Endothelial cell of hepatic sinusoid (primary cell): ENCODE measurements around the gene MAP4K1.

Source experiments
- in situ Hi-C: cut with HindIII; loops from 2 replicates; pipeline ENCODE4 v1.10.0; 2017; ENCODE audit warnings: low sequenced_read_pairs

MAP4K1 gene

DNA sequence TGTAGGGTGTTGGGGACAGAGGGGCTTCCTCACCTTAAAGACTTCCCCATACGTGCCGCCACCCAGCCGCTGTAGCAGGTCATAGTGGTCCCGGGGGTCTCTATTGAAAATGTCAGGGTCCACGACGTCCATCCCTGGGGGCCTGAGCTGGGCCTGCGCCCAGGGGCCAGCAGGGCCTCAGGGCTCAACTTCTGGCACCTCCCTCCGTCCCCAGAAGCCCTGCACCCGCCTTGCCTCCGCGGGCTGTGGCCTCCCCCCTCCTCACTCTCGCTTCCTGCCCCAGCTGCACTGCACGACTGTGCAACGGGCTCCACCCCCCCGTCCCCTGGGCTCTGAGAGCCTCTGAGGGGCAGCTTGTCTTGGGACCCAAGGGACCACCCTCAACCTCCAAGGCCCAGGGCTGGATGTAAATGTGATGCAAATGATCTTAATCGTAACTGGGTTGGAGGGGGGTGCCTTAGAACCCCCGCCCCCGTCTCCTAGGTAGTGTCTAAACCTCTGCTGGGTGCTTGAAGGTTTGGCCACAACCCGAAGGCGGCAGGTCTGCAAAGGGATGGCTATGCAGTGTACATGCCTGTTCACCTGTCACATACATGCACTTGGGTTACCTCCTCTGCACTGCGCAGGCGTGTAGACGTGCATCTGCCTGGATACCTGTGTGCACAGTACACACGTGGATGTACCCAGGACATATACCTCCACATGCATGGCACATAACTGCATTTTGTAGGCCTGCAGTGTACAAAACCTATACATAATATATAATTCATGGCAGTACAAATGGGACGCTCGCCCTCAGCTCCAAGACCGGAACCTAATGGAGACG, at the start of gene MAP4K1:
MAP4K1 (minus strand) TSS at position 190 of the 826 bp plus-strand sequence; CDS start at position 132, 58 bp downstream.
- in situ Hi-C loops, result no loop called here

DNA sequence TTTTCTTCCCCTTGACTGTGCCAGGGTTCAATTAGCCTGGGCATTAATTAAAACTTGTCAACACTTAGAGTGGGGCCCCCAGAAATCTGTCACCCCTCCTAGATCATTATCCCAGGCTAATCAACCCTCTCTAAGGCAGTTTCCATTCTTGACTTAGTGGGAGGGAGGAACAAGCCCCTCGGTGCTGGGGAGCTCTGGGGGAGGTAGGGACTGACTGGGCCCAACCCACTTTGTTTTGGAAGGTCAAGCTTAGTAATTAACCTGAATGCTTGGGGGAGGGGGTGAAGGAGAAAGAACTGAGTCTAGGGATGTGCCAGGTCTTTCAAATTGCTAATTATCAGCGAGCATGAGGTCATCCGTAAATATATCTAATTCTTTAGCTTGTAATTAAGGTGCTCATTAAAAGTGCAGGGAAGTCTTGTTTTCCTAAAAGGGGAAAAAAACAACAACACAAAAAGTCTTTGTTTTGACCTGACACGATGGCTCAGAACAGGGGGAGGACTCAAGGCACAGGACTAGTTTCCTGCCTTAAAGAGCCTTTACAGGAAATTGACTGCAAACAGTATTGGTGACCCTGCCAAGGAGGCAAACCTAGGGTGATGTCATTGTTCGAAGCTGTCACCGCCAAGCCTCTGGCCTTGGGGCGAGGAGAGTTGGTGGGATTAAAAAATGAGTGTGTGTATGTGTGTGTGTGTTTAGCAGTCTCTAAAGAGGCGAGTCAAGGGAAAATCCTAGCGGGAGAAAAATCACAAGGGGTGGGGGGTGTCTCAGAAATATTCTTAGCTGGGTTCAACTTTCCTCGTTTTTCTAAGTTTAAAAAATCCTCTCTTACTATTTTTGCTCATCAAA, 49.1 kb upstream of the MAP4K1 start:
- in situ Hi-C loops, result no loop called here

DNA sequence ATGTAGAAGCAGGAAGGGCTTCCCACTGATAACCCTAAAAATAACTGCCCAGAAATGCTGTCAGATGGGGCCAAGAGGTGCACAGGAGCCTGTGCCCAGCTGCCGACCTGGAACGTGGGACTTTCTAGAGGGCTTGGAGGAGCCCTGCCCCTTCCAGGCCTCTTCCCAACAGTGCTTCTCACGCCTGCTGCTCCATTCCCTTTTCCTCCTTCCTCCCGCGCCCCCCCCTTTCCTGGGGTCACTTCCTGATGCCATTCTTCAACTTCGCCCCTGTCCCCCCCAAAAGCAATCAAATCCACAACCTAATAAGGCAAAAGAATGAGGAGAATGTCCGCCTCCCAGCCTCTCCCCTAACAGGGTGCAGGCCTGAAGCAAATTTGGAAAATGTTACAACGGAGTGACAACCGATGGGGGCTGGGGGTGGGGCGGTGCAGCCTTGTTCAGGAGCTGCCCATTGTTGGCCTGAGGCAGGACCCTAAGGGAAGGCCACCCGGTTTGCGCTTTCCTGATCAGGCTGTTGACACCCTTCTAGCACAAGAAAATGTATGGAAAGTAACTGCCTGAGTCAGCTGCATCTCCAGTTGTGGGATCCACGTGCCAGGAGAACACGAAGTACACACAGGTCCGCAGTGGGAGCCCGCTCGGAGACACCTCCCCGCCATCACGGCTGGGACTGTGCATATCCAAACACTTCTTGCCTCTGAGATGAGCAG, 48.4 kb upstream of the MAP4K1 start:
- in situ Hi-C loops, result no loop called here

DNA sequence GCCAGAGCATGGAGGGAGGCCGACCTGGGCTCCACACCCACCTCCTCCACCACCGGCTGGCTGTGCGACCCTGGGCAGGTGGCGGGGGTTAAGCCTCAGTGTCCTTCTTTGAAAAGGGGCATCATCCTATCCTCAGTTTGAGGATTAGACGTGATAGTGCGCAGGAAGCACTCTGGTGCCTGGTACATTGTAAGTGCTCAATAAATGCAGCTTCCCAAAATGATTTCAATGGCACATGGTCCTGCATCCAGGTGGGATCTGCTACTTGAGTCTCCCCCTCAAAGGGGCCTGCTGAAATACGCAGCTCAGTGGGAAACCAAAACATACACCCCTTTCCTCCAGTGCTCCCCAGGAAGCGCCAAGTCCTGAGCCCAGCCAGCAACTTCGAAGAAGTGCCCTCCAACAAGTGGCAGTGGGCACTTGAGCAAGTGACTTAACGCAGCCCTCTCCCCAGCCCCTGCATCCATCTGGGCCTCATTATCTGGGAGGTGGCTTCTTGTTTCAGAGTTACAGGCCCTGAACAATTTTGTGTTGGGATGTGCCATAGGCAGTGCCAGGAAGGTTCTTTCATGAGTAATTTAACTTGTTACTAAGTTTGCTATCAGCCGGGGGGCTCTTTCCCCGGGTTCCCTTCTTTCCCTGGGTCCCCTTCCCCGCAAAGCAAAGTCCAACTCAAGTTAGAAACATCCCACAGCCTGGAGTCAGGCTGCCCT, 47.6 kb upstream of the MAP4K1 start:
- in situ Hi-C loops, result no loop called here

DNA sequence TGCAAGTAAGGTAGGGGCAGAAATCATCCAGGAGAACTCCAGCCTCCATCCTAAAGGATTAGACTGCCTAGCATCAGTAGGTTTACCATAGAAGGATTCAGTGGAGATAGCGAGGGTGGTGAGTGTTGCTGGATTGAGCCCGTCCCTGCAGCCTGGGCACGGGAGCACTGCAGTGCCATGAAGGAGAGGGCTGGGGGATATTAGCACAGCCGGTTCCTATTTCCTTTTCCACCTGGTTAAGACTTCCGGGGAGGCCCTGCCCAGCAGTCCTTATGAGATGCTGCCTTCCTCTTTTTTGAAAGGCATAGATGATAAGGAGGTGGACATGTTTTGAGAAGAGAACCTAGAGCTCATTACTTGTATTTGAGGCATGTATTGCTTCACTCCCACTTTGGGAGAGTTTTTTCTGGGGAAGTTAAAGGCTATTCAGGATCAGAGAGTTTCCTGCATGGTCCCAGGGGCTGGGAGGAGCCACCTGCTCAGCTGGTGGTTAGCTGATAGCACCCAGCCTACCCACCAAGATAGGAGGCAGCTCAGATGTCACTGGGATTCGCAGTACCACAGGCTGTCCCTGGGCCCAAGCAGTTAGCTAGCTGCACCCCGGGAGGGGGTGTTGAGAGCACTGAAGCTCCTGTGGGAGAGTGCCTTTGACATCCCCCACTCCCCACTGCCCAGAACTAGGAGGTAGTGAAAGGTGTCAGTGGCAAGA, 46.9 kb upstream of the MAP4K1 start:
- in situ Hi-C loops, result no loop called here

DNA sequence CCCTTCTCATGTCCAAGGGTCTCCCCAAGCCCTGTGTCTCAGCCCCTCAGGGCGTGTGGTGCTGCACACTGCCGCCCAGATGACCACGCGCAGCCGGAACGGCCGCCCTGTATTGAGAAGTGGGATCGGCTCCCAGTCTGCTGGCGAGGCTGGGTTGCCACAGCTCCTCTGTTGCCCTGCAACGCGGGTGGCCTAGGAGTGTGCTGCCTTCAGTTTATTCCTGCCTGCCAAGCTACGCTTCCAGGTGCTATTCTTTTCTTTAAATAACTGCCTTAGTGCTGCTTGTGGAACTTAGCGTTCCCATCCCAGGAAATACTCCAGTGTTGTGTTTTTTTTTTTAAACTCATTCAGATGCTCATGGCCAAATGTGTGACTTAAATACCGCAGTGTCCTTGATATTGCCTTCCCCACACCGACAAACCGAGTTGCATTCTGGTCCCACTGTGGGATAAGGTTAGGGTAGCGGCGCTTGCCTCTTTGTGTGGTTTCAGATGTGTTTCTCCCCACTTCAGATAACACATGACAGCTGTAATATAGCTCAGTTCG, 46.3 kb upstream of the MAP4K1 start:
- in situ Hi-C loops, result no loop called here

DNA sequence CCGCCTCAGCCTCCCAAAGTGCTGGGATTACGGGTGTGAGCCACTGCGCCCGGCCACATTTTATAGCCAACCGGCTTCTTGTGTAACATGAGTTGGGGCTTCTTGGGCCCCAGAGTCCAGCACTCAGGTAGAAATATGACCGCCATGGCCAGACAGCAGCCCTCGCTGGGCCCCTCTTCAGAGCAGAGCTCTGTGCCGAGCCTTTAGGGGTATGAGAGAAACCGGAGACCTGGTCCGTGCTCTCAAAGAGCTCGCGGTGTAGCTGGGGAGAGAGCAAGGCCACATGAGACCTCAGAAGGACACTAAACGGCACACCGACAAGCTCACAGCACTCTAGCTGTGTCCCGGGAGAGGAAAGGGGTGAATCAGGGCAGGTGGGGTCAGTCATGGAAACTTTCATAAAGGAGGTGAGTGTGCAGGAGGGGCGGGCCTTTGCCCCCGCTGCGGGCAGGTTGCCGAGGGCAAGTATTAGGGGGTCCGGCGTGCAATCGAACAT, 45.5 kb upstream of the MAP4K1 start:
- in situ Hi-C loops, result no loop called here

DNA sequence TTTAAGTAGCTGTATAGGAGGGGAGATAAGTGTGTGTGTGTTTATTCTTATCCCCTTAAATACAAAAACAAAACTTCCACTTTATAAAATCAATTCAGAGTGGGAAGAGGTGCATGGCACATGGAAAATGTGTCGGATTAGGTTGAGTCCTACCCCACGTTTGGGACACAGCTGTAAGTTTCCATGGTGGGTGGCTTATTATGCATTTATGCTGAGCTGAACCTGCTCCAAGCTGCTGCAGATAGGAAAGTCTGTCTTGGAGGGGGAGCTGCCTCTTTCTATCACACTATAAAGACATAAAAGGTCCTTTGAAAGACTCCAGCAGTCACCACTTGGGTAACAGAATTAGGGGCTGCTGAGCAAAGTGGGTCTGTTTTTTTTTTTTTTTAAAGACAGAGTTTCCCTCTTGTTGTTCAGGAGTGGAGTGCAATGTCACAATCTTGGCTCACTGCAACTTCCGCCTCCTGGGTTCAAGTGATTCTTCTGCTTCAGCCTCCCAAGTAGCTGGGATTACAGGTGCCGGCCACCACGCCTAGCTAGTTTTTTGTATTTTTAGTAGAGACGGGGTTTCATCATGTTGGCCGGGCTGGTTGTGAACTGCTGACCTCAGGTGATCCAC, 44.9 kb upstream of the MAP4K1 start:
- in situ Hi-C loops, result no loop called here

DNA sequence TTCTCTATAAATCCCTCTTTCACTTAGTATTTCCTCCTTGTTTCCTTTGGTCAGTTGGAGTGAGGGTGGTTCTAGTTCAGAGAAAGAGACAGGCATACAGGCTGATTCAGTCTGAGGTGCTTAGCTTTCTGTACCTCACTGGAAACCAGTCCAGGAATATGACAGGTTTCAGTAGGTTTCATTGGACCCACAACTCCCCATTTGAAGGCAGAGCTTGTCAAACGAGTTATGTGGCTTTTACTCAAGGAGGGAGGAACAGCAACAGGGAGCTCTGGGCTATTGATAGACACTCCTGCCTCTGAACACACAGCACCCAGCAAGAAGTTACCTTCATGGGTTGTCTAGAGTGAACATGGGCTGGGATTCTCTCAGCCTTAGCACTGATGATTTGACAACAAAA, 44.2 kb upstream of the MAP4K1 start:
- in situ Hi-C loops, result no loop called here

DNA sequence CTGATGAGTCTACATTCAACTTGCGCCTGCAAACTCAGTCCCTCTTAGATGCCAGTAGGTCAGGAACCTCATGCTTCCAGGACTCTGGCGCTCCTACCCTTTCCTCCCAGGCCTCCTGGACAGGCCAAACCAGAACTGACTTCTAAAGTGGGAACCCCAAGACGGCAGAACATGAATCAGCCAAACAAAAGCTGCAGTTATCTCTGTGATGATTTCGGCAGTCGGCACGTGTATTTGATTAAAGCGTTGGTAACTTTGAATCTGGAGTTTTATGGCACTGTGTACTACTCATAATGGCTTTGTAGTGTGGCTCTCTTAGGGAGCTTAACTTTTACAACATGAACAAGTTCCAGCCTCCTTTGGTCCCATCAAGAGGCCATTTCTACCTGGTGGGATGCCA, 43.4 kb upstream of the MAP4K1 start:
- in situ Hi-C loops, result no loop called here

DNA sequence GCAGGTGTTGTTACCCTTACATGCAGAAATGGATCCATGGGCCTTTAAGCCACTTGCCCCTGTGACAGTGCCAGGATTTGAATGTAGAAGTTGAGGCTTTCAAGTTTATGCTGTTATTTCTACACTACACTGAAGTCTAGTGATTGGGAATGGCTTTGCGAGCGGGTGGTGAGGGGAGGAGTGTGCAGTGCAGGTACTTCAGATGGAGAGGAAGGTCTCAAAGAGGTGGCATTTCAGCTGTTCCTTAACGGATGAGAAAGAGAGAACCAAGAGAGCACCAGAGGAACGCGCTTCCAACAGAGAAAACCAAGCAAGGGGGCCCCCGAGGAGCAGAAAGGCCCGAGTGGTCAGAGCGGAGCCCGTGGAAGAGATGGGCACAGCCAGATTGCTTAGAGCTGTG, 43.0 kb upstream of the MAP4K1 start:
- in situ Hi-C loops, result no loop called here

DNA sequence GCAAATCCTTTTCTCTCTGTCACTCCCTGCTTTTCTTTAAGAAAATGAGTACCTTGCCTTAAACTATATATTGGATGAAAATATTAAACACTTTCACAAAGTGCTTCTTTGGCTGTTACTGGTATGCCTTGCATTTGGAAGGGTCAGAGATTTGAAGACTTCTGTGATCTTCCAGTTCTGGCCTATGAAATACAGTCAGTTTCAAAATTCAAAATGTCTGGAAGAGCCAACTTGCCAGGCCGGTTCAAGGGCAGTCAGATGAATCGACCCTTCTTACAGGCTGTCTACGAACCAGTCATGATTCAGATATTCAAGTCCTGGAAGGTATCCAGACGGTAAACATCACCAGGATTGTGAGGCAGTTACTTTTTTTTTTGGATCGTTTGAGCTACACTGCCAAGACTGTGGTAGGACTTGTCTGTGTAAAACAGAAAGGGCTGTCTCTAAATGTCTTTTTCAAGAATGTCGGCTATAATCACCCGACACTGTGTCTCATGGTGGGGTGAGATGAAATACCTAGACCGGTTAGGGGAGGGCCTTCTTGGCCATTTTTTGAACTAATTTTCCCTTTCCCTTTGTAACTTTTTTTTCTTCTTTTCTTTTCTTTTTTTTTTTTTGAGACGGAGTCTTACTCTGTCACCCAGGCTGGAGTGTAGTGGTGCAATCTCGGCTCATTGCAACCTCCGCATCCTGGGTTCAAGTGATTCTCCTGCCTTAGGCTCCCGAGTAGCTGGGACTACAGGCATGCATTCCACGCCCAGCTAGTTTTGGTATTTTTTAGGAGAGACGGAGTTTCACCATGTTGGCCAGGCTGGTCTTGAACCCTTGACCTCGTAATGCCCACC, 40.9 kb upstream of the MAP4K1 start:
- in situ Hi-C loops, result no loop called here

DNA sequence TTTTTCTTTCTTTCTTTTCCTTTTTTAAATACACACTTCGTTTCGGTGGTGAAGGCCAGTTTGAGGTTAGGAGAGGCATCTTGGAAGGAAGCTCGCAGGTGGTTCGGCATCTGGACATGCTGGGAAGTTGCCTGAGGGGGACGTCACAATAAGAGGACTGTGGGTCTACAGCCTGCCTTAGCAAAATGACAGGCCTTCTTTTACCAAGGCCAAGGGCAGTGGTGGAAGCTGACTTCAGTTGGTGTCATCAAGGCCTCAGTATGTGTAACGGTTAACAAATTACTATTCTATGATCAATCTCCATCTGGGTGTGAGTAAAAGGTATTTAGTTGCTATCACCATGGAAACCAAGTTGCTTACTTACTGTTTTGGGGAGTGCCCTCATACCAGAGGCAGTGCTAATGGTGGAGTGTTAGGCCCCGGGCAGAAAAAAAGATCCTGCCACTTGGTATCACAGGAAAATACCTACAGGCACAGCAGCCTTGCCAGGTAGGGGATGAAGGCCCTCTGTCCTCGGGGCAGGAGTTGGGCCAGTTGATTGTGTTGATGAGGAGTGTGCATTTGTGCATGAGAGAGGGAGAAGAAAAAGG, 40.0 kb upstream of the MAP4K1 start:
- in situ Hi-C loops, result no loop called here

DNA sequence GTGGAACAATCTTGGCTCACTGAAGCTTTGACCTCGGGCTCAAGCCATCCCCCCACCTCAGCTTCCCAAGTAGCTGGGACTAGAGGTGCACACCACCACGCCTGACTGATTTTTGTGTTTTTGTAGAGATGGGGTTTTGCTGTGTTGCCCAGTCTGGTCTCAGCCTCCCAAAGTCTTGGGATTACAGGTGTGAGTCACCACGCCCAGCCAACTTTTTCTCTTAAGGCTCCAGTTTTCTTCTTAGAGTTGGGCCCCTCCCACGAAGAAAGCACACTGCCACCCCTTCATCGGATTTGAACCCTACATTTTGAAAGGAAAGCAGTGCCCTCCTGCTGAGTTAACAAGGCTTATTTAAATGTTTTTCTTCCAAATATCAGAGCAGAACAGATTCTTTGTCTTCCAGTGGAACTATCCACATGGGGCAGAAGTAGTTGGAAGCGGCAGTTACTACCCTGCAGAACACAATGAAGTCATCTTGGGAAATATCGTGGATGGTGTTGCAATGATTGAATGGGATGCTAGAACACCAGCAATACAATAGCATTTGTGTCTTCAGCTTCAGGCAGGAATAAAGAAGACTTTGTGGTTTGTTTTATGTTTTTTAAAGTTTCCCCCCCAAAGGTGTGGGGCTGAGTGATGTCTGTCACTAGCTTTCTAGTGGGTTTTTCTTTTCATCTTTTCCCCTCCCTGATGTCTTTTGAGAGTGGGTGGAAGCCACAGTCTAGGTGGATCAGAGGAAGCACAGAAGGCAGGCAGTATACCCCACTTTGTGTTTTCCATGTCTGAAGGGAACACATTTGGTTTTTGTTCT, 38.6 kb upstream of the MAP4K1 start:
- in situ Hi-C loops, result no loop called here

DNA sequence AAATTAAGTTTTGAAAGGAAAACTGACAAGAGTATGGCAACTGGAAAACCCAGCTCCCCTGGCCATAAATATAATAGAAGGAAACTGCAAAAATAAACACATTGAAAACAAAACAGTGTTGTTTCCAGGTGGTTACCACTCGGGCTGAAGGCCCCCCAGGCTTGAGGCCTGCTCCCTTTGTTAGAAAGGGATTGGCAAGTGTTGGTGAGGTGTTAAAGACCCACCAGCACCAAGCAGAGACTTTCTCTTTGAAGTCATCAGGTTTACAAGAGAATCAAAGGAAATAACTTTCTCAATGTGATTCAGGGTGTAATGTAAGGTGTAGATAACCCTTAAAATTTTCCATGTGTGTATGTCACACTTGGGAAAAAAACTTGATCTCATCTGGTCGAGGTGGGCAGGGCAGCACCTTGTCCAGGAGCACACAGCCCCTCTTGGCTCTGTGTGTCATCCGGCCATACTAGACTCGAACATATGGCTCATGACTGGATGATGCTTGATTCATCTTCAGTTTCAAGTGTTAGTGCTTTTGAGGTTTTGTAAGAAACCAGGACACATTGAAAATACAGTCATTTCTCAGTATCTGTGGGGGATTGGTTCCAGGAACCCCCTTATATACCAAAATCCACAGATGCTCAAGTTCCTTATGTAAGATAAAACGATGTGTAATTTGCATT, 37.5 kb upstream of the MAP4K1 start:
- in situ Hi-C loops, result no loop called here

DNA sequence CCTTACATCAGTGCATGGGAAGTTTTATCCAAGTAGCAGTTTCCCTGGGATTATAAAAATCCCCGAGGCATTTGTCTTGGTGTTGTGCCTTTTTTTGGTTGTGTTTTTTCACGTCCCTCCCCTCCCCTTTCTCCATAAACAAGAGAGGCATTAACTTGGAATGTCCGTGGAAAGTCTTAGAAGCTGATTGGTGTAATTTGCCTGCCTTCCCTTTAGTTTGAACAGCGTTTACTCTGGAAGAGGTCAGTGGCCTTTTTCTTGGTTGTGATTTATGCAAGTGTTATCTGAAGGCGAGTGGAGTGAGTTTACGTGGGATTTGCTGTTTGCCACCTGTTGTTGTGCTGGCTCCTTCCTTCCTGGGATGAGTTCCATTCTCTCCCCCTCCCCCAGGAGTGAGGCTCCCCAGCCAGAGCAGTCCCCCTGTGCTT, 36.9 kb upstream of the MAP4K1 start:
- in situ Hi-C loops, result no loop called here
